GM18511 (cell line): ENCODE measurements around the gene ST3GAL6.

Experiments
- ATAC-seq: cut with Tn5 transposase; IDR thresholded peaks from one replicate; pipeline ENCODE4 v1.9.1; 2021; ENCODE audit warnings: mild to moderate bottlenecking, moderate library complexity; ENCODE audit not compliant: unreplicated experiment

ST3GAL6 gene

DNA sequence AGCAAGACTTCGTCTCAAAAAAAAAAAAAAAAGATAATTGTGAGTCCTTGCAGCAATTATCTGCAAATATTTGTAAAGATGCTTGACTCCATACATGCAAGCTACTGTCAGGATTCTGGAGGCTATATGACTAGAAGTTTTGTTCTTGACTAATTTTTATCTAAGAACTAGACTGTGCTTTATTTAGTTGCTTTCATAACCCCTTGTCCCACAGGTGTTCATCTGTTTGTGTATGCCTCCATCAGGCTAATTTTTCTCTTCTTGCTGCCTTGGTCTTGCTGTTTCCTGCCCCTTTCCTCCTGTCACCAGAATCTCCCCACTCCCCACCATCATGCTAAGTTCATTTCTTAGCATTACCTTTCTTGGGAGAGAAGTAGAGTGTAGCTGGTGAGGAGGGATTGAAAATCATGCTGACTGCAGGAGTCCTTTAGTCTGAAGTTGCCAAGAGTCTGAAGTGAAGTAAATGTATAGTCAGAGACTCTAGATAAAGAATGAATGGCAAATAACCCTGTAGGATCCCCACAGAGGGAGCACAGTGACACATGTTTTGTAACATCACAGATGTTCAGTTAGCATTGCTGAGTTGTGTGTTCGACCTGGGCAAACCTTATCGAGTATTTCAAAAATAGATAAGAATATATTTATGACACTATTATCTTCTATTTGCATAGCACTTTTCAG, 12.5 kb downstream of the ST3GAL6 start:
- ATAC-seq, result no peak

DNA sequence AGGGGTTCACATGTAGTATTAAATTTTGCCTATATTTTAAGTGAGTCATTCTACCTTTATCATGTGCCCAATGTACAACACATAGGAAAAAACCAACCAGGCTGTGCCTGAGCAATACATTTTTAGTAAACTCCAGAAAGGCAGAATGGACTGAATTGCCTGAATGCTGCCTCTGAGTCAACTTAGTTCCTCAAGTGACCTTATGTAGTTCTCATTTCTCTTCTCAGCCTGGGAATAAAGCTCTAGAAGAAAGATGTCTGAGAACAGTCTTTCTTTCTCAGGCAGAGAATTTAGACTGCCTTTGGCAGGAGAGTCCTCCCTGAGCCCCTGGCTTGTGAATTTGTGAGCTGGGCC, 13.0 kb downstream of the ST3GAL6 start:
- ATAC-seq, result no peak

DNA sequence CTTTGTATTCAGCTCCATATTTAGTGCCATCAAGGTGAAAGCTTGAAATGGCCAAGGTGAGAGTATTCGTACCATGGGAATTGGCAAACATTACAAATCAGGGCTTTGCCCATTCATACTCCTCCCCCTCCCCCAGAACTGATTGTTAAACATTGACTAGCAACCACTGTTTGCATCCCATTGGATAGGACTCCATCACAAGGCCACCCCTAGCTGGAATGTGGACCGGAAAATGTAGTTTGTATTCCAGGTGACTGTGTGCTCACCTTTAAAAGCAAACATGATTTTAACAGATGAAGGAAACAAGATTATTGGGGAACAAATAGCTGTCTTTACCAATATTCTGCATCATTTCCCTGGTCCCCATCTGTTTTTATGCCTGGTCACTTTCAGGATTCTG, 14.1 kb downstream of the ST3GAL6 start:
- no peak for ATAC-seq

- ATAC-seq, result no peak
Measured at GRCh38 chr3:98777801-98778220, 14.7 kb downstream of the ST3GAL6 start.

- ATAC-seq, result peak; percentile 41
Measured at GRCh38 chr3:98778383-98778782, 15.2 kb downstream of the ST3GAL6 start.

- ATAC-seq, result peak; percentile 41
Measured at GRCh38 chr3:98778852-98779413, 15.8 kb downstream of the ST3GAL6 start.

- ATAC-seq, result no peak
Measured at GRCh38 chr3:98779541-98780335, 16.6 kb downstream of the ST3GAL6 start.

DNA sequence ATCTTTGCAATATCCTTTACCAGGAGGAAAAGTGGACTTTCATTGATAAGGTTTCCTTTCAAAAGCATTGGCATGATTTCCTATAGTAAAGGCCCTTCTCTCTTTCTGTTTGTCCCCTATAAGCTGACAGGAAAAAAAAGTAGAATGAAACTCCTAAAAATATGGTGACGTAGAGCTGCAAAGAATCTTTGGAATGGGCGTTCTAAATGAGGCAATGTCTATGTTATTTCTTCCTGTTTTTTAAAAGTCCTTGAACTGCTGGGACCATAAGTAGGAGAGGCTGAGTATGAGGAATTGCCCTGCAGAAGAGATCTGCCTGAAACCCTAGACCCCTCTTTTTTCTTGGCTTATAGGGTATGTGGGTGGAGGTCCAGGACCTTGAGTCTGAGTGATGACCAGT, 17.2 kb downstream of the ST3GAL6 start:
- no peak for ATAC-seq

GRCh38 chr3:98782824-98783500, 19.8 kb downstream of the ST3GAL6 start:
- no peak for ATAC-seq

- no peak for ATAC-seq
Measured at GRCh38 chr3:98784042-98784441, 20.9 kb downstream of the ST3GAL6 start.

- no peak for ATAC-seq
Measured at GRCh38 chr3:98784666-98785600, 21.8 kb downstream of the ST3GAL6 start.

DNA sequence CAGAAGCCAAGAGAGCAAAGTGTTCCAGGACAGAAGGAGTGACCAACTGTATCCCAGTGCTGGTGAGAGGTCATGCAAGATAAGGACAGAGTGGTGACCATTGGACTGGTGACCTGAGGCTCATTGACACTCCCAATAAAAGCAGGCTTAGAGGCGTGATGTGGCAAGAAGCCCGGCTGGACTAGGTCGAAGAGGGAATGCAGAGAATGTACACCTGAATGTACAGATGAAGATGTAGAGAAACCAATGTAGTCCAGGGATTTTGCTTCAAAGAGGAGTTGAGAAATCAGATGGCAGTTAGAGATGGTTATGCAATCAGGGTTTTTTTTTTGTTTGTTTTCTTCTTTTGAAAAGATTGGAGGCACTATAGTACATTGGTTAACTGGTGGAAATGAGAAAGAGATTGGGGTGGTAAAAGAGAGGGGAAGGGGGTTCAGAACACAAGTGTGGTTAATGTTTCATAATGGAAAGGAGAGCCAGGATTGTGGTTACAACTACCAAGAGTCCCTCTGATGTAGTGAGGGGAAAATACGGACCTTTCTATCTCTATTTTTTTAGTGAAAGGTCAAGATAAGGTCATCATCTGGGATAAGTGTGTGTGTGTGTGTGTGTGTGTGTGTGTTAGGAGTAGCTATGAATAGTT, 23.3 kb downstream of the ST3GAL6 start:
- ATAC-seq, result no peak

DNA sequence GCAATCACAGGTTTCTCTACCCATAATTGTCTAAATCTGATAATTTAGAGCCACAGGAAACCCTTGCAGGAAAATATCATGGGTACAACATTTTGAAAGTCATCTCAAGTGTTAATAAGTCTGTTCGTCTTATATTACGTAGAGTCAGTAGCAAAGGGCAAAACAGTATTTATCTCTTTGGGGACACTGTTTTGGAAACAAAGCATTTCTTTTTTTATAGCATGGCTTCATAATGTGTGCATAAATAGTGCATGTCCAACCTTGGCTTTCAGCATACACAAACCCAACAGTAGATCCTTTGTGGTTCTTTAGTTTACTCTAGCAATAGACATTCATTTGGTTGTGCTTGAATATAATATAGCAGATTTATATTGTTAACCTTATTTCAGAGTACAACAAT, 24.0 kb downstream of the ST3GAL6 start:
- ATAC-seq, result no peak

DNA sequence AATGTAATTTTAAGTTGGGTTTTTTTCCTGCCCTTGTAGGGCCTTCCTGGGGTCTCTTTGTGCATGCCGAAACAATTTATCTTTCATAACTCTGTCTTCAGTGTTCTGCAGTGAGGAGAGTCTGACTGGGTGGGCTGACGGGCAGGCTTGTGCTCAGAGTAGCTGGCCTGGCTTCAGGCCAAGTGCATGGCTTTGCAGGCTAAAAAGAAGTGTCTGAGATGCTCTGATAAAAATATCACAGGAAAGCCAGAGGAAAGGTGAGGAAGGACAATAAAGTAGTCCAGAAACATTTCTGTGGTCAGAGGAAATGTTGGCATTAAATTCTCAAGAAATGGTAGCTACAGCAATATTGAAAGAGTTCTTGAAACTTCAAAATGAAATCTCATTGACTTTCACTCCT, 25.5 kb downstream of the ST3GAL6 start:
- no peak for ATAC-seq

GRCh38 chr3:98791341-98792325, 28.5 kb downstream of the ST3GAL6 start:
- no peak for ATAC-seq

DNA sequence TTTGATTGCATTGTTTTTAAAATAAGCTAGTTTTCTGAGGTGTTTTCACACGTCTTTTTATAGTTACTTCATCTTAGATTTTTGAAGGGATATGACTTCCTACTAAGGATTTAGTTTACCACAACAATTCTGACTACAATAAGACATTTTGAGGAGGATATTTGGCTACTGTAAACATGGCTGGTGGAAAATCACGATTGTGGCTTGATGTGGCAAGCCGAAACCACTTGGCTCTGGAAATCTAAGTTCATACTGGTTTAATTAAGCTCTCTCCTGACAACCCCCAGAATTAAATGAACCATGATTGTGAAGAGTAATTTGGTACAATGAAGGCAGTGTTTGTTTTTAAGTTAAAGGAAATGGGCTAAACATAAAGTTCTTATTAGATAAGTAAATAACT, 30.8 kb downstream of the ST3GAL6 start:
- ATAC-seq, result no peak

- ATAC-seq, result no peak
Measured at GRCh38 chr3:98796334-98796733, 33.2 kb downstream of the ST3GAL6 start.

- ATAC-seq, result no peak
Measured at GRCh38 chr3:98797905-98798304, 34.8 kb downstream of the ST3GAL6 start.

DNA sequence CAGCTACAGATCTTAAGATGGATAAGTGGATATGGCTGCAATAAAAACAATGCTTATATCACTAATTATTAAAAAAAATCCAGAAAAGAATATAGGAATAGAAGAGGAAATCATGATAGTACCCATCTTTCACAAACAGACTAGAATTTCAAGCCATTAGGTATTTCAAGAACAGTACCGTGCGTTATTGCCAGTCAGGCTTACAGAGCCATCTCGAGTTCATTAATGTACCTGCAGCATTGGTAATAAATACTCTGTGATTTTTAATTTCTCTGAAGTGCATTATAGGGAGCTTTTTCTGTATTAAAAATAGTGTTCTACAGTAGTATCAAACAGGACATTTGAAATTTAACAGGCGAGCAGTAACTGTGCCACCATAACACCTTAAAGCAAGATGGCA, 35.7 kb downstream of the ST3GAL6 start:
- ATAC-seq, result no peak
